D721Med (cell line): ENCODE data around the gene HAPLN2.
"Not testable (repeated sequence)": the region's sequence is repeated elsewhere in the genome, so short reads cannot be mapped to it uniquely, and the experiment has no call there.

ENCODE experiments used
- DNase-seq: peaks from one replicate; pipeline ENCODE4 v3.0.0; 2011; ENCODE audit warnings: low spot score; ENCODE audit not compliant: insufficient read length
- FAIRE-seq: peaks from 2 replicates; lab custom pipeline; 2011; peaks lifted over from hg19 to GRCh38; lab: Jason Lieb, UNC
- CTCF ChIP-seq: IDR thresholded peaks from 2 replicates; pipeline ENCODE4 v1.5.1; 2012; ENCODE audit warnings: mild to moderate bottlenecking, control low read depth; ENCODE audit not compliant: insufficient read depth; ENCODE audit errors: missing control alignments

HAPLN2 gene

GRCh38 chr1:156608036-156608674, 11.1 kb upstream of the HAPLN2 start:
- DNase-seq = no peak

GRCh38 chr1:156608981-156609380, 10.2 kb upstream of the HAPLN2 start:
- TF ChIP-seq CTCF = peak; percentile 72
- FAIRE-seq (no peak), DNase-seq (no peak)

More at GRCh38 chr1:156608036-156608674, 11.1 kb upstream of the HAPLN2 start:
- TF ChIP-seq CTCF = peak; percentile 97
- FAIRE-seq = peak; percentile 89

- not testable (repeated sequence) for FAIRE-seq
Observed at GRCh38 chr1:156610072-156610471, 9.1 kb upstream of the HAPLN2 start.

GRCh38 chr1:156612666-156613065, 6.5 kb upstream of the HAPLN2 start:
- DNase-seq (no peak), FAIRE-seq (no peak)
- TF ChIP-seq CTCF = no peak

More at GRCh38 chr1:156610072-156610471, 9.1 kb upstream of the HAPLN2 start:
- not testable (repeated sequence) for DNase-seq

- no peak for TF ChIP-seq CTCF
- no peak for DNase-seq
- no peak for FAIRE-seq
Observed at GRCh38 chr1:156615946-156616345, 3.3 kb upstream of the HAPLN2 start.

GRCh38 chr1:156616463-156616862, 2.8 kb upstream of the HAPLN2 start:
- FAIRE-seq = no peak

GRCh38 chr1:156619582-156619955, 354 bp downstream of the HAPLN2 start:
- no peak for FAIRE-seq

More at GRCh38 chr1:156616463-156616862, 2.8 kb upstream of the HAPLN2 start:
- no peak for DNase-seq
- no peak for TF ChIP-seq CTCF

More at GRCh38 chr1:156619582-156619955, 354 bp downstream of the HAPLN2 start:
- no peak for DNase-seq
- no peak for TF ChIP-seq CTCF
